Frontal cortex (tissue), 4 donors: ENCODE measurements around the gene L3MBTL1. TPM values are rescaled to one million over a fixed set of nuclear protein-coding genes. Genes with fewer than 3 reads are reported as not detected.
"Not testable (repeated sequence)": the region's sequence is repeated elsewhere in the genome, so short reads cannot be mapped to it uniquely, and the experiment has no call there.

Experiments
- DNase-seq, 2 donors: peaks; one replicate each; pipeline ENCODE4 v3.0.0; 2012; ENCODE audit warnings: low spot score in 2 of 2
- FAIRE-seq: peaks from 2 replicates; lab custom pipeline; 2012; peaks lifted over from hg19 to GRCh38; lab: Jason Lieb, UNC
- total RNA-seq: library from RNA; depleted of rRNA; stranded (reverse); fragments of >200 nt; gene quantifications from one replicate; pipeline ENCODE4 v1.2.3, GENCODE V29; 2014
- donor health status: control.
- donor health status: control.
- donor health status: control.

The L3MBTL1 gene
- total RNA-seq, 1 donor from 2014 or later: 16.3 TPM

DNA sequence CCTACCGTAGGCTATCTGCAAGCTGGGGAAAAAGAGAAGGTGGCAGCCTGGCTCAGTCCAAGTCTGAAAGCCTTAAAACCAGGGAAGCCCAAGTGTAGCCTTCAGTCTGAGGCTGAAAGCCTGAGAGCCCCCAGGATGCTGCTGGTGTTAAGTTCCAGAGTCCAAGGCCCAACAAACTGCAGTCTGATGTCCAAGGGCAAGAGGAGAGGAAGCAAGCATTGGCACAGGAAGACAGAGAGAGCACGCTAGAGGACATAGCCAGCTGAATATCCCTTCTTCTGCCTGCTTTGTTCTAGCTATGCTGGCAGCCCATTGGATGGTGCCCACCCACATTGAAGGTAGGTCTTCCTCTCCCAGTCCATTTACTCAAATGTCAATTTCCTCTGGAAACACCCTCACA lies 12.1 kb upstream of the L3MBTL1 start:
- FAIRE-seq (no peak), DNase-seq (no peak)

DNA sequence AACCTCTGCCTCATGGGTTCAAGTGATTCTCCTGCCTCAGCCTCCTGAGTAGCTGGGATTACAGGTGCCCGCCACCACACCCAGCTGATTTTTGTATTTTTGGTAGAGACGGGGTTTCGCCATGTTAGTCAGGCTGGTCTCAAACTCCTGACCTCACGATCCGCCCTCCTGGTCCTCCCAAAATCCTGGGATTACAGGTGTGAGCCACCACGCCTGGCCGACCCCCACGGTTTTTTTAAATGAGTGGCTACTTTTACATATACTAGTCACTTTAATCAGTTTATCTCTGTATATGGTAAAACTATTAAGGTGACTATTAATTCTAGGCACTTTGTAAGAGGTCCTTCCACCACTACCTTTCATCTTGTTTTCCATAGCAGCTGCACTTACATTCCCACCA lies 5.5 kb upstream of the L3MBTL1 start:
- FAIRE-seq, DNase-seq: not testable (repeated sequence)

DNA sequence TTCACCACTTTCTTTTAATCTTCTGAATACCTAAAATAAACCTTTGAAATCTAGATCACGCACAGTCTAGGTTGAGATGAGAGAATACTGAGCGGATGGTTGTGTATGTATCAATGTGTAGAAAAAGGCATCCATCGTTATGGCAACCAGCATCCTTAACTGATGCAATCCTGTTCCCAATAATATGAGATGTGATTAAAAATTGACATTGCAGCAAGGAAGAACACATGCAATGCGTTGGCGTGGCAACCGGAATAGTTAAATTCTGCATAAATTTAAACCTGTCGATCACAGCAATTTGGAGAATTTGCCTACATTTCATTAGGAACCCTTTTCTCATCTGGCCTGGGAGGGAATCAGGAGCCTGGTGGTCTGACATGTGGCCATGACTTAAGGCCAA lies 1.3 kb upstream of the L3MBTL1 start:
- DNase-seq: no peak
- no peak for FAIRE-seq

DNA sequence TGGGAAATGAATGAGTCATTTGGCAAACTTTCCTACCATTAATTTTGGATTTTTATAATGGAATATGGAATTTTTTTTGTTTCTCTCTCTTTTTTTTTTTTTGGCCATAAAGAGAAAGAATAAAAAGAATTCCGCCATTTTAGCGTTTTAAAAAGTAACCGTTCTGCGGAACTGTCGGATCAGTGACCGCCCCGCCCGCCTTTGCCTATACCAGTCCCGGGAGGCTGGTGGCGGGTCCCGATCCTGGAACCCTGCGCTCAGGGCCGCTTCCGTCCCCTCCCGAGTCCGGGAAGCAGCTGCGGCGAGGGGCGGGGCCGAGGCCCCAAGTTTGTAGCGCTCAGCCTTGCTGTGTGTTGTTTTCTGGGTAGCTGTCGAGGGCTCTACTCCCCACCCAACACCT lies 609 bp downstream of the L3MBTL1 start:
- DNase-seq (no peak), FAIRE-seq (no peak)

DNA sequence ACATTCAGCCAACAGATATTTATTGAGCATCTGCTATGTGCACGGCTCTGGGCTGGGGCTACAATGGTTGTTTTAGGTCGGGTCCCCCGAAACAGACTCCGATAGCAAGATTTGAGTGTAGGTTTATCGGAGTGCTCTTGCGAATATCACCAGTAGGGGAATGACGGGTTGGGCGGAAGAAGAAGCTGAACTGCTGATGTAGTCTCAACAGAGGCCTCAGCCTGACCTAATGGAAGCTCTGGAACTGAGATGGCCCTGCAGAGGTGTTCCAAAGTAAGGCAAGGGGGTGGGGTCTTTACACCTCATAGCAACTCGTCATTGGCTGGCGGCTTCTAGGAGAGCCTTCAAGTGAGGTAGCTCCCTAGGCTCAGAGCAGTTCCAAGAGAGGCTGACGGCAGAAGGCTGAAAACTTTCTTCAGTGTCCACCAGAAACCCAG lies 1.1 kb downstream of the L3MBTL1 start:
- DNase-seq: no peak
- FAIRE-seq: no peak

DNA sequence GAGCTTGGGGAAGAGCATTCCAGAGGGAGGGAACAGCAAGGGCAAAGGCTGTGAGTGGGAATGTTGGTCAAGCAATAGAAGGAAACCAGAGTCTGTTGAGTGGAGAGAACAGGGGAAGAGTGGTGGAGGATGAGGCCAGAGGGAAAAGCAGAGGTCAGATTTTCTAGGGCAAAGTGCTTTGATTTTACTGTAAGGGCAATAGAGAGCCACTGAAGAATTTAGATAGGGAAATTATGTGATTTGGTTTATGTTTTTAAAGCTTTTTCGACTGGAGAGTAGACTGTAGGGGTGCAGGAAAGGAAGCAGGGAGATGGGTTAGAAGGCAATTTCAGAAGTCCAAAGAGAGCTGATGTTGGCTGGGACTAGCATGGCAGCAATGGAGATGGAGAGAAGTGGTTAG lies 4.4 kb downstream of the L3MBTL1 start:
- no peak for DNase-seq
- FAIRE-seq: no peak

DNA sequence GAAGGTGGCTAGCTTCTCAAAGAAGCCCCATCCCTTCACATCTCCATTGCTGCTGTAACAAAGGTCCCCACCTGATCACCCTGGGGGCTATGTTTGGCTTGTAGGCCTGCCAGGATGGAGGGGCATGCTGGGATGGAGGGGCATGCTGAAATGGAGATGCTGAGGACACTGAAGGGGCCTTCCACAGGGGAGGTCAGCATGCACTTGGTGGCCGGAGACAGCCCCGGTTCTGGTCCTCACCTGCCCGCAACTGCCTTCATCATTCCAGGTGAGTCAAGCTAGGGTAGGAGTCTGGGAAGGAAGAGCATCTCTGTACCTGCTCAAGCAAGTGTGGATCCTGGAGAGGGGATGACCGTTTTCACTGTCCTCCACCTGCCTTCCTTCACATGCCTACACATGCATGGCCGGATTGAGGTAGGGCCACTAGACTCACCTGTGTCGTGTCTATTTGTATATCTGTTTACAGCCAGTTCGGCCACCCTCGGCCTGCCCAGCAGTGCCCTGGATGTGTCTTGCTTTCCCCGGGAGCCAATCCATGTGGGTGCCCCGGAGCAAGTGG lies 6.0 kb downstream of the L3MBTL1 start:
- FAIRE-seq: no peak
- DNase-seq: no peak

DNA sequence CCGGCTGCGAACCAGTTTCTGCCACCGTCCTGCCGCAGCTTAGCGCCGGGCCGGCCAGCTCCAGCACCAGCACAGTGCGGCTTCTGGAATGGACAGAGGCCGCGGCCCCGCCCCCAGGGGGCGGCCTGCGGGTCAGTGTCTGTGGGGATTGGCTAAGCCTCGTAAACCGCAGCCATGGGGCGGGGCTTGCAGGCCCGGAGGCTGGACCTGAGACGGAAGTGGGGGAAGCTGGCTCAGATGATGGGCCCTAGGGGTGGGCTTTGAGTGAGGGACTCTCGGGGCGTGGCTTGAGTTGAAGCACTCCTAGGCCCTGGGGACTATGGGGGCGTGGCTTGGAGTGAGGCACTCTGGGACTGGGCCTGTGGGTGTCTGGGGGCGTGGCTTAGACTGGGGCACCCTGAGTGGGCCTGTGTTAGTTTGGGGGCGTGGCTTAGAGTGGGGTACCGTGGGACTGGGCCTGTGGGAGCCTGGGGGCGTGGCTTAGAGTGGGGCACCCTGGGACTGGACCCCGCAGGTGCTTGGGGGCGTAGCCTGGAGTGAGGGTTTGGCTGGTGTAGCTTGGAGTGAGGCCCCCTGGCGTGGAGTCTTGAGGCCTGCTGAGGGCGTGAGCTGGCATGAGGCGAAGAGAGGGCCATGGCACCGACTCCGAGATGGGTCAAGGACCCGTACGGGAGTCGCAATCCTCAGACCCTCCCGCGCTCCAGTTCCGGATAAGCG lies 6.6 kb downstream of the L3MBTL1 start:
- peak; percentile 76 for FAIRE-seq
- DNase-seq: peak; percentile 92

DNA sequence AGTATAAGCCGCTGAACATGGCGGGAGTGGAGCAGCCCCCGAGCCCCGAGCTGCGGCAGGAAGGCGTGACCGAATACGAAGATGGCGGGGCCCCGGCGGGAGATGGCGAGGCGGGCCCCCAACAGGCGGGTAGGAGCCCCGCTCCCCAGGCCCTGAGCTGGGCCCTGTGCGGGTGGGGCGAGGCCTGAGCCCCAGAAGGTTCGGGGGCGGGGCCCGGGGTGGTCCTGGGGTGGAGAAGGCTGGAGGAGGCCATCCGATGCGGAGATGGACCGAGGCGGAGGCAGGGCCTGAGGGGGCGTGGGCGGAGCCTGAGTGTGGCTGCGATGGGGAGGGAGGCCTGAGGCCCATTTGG lies 7.1 kb downstream of the L3MBTL1 start:
- FAIRE-seq: no peak

DNA sequence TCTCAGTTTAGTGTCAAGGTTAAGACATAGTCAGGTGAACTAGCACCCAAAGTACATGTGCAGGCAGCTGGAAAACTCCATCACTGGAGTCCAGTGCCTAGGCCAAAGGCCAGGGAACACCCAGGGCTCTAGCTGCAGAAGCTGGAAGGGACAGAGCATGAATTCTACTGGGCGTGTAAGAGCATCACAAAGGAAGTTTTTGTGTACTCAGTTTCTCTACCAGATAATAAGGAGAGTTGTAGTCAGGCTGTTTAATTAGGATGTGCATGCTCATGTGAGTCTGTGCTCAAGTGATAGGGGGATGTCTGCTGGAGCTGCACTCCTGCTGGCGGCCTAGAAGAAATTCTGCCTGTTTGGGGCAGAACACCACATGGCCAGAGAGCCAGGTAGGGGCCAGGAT lies 8.1 kb downstream of the L3MBTL1 start:
- DNase-seq (no peak), FAIRE-seq (no peak)

More for the DNA sequence above, 7.1 kb downstream of the L3MBTL1 start:
- DNase-seq: no peak

DNA sequence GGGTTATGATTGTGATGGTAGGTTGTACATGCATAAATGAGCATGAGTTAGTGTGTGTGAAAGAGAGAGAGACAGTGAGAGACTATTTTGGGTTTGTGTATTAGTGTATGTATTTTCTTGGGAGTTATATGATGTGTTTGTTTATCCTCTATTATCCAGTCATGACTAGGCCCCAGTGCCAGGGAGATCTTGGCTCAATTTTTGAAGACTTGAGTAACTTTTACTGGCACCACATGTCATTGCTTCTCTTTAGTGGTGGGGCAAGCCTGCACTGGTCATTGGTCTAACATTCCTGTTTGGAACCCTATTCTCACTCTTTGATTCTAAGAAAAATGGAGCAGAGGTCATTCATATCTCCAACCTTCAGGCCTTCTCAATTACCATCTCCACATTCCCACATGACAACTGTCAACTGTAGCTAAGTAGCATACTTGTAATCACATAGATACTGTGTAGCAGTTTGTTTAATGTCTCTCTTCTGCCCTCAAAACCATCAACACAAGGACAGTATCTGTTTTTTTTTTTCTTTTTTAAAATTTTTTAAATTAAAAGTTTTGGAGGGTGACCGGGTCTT lies 8.8 kb downstream of the L3MBTL1 start:
- DNase-seq (no peak), FAIRE-seq (no peak)

DNA sequence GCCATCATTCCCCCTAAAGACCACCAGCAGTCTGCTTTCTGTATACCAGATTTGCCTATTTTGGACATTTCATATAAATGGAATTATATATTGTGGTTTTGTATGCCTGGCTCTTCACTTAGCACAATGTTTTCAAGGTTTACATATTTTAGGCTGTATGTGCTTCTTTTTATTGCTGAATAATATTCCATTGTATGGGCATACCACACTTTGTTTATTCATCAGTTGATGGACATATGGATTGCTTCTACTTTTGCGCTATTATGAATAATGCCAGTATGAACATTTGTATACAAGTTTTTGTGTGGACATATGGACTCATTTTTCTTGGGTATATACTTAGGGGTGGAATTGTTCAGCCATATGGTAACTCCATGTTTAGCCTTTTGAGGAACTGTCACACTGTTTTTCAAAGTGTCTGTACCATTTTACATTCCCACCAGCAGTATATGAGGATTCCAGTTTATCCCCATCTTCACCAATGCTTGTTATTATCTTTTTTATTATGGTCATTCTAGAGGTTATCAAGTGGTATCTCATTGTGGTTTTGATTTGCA lies 12.7 kb downstream of the L3MBTL1 start:
- FAIRE-seq (no peak), DNase-seq (no peak)

DNA sequence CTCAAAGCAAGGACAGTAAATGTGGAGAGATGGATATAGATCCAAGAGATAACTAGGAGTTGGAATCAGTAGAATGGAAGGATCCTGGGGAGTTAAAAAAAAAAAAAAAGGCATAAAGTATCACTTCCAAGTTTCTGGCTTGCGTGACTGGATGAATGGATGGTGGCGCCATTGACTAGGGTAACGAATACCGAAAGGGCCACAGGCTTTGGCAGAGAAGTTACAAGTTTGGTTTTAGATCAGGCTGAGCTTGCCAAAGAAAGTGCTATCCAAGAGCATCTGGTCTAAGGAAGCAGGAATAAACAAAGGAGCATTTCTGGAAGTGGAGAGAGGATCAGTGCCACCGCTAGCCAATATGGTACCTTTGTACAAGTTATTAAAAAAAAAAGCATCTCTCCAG lies 17.5 kb downstream of the L3MBTL1 start:
- DNase-seq (no peak), FAIRE-seq (no peak)

DNA sequence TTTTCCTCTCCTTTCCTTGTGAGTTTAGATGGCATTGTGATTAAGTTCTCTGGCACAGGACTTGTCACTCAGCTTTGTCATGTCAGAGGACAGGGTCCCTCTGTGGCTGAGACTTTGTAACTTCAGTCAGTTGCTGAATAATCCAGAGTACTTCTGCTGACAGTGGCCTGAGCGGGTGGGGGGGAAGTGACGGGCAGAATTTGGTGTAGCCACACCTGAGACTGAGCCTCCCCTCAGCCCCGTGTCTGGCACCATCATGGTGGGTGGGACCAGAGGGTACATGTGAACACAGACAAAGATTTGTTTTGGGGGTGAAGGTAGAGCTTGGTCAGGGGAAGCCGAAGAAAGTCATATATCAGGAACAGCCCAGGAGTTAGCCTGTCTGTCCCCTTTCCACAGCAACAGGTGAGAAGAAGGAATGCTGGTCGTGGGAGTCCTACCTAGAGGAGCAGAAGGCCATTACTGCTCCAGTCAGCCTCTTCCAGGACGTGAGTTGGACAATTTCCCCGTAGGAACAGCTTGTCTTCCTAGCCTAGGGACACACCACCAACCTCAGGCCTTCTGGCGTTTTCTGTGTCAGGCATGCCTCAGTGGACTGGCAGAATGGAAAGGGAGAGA lies 20.9 kb downstream of the L3MBTL1 start:
- DNase-seq (no peak), FAIRE-seq (no peak)

DNA sequence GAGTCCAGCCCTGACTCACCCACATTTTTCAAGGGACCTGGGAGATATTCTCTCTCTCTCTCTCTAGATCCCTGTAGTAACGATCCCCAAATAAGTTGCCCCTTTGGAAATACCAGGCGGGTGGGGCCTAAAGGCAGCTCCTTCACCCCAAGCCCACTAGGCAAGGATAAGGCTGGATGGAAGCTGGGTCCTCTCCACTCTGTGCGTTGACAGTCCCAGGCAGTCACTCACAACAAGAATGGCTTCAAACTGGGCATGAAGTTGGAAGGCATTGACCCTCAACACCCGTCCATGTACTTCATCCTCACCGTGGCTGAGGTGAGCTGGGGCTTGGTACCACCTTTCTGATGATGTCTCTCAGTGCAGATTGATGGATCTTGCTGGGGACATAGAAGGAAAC lies 21.6 kb downstream of the L3MBTL1 start:
- no peak for FAIRE-seq
- no peak for DNase-seq

DNA sequence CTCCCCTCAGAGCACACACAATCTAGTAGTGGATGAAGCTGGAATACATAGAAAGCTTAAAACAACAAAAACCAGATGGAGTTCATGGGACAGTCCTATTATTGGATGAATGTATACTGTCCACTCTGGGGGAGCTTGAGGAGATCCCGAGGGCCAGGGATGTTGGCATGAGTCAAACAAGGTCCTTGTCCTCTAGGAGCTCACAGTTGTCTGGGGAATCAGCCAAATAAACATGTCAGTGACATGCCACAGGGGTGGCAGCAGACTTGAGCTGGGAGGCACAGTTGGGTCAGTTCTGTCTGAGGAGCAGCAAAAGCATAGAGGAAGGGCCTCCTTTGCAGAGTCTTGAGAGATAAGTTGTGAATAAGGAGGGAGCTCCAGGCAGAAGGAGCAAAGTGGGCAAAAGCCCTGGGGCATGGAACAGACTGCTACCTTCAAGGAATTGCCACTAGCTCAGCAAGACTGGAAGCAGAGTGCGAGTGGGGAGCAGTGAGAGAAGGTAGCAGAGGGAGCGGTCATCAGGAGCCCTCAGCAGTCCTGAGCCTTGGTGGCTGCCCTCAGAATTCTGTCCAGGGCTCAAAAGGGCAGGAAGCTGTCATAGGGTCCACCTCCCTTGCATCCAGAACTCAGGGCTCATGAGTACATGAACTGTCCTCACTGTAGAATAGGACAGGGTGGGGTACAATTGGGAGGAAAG lies 22.1 kb downstream of the L3MBTL1 start:
- FAIRE-seq: no peak
- DNase-seq: no peak

DNA sequence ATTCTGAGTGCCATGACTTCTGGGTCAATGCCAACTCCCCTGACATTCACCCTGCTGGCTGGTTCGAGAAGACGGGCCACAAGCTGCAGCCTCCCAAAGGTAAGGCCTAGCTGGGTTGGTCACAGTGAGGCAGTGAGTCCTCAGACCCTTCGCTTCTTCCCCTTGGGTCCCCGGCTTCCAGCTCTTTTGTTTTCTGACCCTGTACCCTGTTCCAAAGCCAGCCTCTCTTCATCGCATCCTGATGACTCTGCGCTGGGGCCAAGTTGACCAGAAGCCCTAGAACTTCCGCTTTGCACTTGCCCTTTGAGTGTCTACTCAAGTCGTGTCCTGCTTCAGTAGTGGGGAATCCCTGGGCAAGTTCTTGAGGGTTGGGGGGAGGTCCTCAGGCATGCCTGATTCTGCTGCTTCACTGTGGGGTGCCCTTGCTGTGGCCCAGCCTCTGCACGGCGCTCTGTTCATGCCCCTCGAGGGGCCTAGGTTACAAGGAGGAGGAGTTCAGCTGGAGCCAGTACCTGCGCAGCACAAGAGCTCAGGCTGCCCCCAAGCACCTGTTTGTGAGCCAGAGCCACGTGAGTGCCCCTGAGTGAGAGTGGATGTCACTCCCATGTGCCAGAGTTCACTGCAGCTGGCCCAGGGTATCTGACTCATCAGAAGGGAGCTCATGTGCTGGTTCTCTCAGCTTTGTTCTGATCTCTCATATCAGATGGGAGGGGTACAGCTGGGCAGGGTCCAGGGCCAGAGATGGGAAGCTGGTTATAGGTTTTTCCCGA lies 23.0 kb downstream of the L3MBTL1 start:
- no peak for FAIRE-seq
- no peak for DNase-seq

DNA sequence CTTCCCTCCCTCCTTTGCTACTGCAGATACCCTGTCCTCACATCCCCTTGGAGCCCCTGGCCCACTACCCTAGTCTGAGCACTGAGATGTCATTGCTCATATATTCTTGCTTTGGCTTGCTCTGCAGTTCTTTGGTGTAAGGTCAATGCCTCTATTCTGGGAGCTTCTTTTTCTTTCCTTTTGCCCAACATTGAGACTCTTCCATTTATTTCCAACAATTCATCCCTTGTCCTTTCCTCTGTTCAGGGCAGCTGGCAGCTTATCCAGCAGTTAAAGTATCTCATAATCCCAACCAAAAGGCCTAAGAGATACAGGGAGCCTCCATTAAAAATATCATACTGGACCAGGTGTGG lies 23.6 kb downstream of the L3MBTL1 start:
- no peak for FAIRE-seq
- DNase-seq: no peak

DNA sequence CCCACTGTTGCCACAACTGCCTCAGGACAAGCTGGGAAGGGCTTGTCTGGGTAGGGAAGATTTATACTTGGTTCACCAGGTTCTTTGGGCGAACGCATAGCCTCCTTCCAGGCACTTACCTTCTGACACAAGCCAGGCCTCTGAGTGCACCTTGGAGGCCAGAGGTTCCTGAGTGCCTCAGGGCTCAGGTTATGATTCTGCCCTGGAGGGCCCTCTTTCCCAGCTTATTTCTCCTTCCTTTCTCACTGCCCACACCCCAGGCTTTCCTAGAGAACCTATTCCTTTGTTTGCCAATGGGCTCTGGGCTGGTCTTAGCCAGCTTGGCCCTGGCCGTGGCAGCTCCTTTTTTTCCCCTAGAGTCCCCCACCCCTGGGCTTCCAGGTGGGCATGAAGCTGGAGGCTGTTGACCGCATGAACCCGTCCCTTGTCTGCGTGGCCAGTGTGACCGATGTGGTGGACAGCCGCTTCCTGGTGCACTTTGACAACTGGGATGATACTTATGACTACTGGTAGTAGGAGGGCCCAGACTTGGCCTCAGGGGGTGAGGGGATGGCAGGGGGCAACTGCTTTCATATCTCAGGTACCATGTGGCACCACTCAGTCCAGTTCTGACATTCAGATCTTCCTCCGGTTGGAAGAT lies 25.0 kb downstream of the L3MBTL1 start:
- DNase-seq (no peak), FAIRE-seq (no peak)
